T-helper 17 cell (primary cell): ENCODE results near the gene CSNK2B. TPM values are rescaled to one million over a fixed set of nuclear protein-coding genes. Genes with fewer than 3 reads are reported as not detected.

Experiments used
- ATAC-seq: fragments of 150-1000 bp; cut with Tn5 transposase; 2 replicates; pipeline ENCODE4 v1.10.0; 2021; ENCODE audit warnings: mild to moderate bottlenecking, moderate library complexity
- DNase-seq, 3 donors: peaks; one replicate each; pipeline versions ENCODE4 v3.0.0 to v3.0.0-alpha.2; 2020 to 2021
- H3K9me3 ChIP-seq: one replicate; pipeline ENCODE4 v1.7.0; 2013; ENCODE audit warnings: low read length, mild to moderate bottlenecking; ENCODE audit not compliant: control insufficient read depth, poor library complexity, severe bottlenecking
- H3K27ac Mint-ChIP-seq: one replicate; pipeline ENCODE4 v1.8.0; 2022; ENCODE audit warnings: mild to moderate bottlenecking, moderate library complexity, mixed read lengths
- H3K27me3 Mint-ChIP-seq: one replicate; pipeline ENCODE4 v1.8.0; 2022; ENCODE audit warnings: mixed read lengths
- H3K36me3 Mint-ChIP-seq: one replicate; pipeline ENCODE4 v1.8.0; 2022; ENCODE audit warnings: low read depth, mixed read lengths
- H3K4me1 Mint-ChIP-seq: one replicate; pipeline ENCODE4 v1.8.0; 2022; ENCODE audit warnings: mild to moderate bottlenecking, mixed read lengths
- H3K4me3 Mint-ChIP-seq: one replicate; pipeline ENCODE4 v1.8.0; 2022; ENCODE audit warnings: mild to moderate bottlenecking, moderate library complexity, mixed read lengths
- total RNA-seq, 4 donors: library from RNA in 2 of 4; stranded (reverse) in 2 of 4; gene quantifications; one replicate each; pipeline ENCODE4 v1.2.3 and lab custom pipeline; 2022 to 2026

The CSNK2B gene
- total RNA-seq, 2 donors from 2014 or later: 104 to 107 TPM

GRCh38 chr6:31676904-31677303, 11.0 kb downstream of the CSNK2B start:
- Mint-ChIP-seq H3K4me1 (peaks cover 29% of the 10 kb centered on the region), H3K27me3 (no peaks in the 10 kb centered on the region), H3K4me3 (peak overlapping the region; percentile 56), H3K27ac (no peak overlapping the region), H3K36me3 (peaks cover 5% of the 10 kb centered on the region)
- DNase-seq (no peak), ATAC-seq (no peak)
- no peaks in the 10 kb centered on the region for H3K9me3 ChIP-seq

GRCh38 chr6:31677955-31678354, 12.1 kb downstream of the CSNK2B start:
- ATAC-seq: no peak
- Mint-ChIP-seq H3K27me3 (no peaks in the 10 kb centered on the region), H3K27ac (peak overlapping the region; percentile 67)

GRCh38 chr6:31680226-31681134, 14.6 kb downstream of the CSNK2B start, which contains the start of gene LY6G5C:
TSS of gene LY6G5C (minus strand) at chr6:31681067. CDS start at chr6:31680373, 694 bp downstream.
- H3K27me3 Mint-ChIP-seq: no peaks in the 10 kb centered on the region
- H3K4me3 Mint-ChIP-seq: peak within 1 kb of the TSS; percentile 93
- peaks cover 31% of the 10 kb centered on the region for H3K4me1 Mint-ChIP-seq
- H3K9me3 ChIP-seq: no peaks in the 10 kb centered on the region
- peak; percentile 77 for ATAC-seq
- H3K27ac Mint-ChIP-seq: peak within 1 kb of the TSS; percentile 96
- no peaks in the 10 kb centered on the region for H3K36me3 Mint-ChIP-seq
- DNase-seq: peak; percentile 32 to 44 (median 38)

More at GRCh38 chr6:31677955-31678354, 12.1 kb downstream of the CSNK2B start:
- peaks cover 2% of the 10 kb centered on the region for H3K36me3 Mint-ChIP-seq
- no peak overlapping the region for H3K4me3 Mint-ChIP-seq
- H3K9me3 ChIP-seq: no peaks in the 10 kb centered on the region
- no peak for DNase-seq
- peaks cover 31% of the 10 kb centered on the region for H3K4me1 Mint-ChIP-seq

GRCh38 chr6:31681135-31681671, 15.3 kb downstream of the CSNK2B start:
- peaks cover 32% of the 10 kb centered on the region for H3K4me1 Mint-ChIP-seq
- H3K9me3 ChIP-seq: no peaks in the 10 kb centered on the region
- peak in 1 of 3 donors; percentile 25 for DNase-seq
- peaks cover 1% of the 10 kb centered on the region for H3K36me3 Mint-ChIP-seq
- ATAC-seq: peak; percentile 66
- H3K4me3 Mint-ChIP-seq: peak overlapping the region; percentile 93
- H3K27me3 Mint-ChIP-seq: no peaks in the 10 kb centered on the region
- H3K27ac Mint-ChIP-seq: peak overlapping the region; percentile 96

- Mint-ChIP-seq H3K27me3 (no peaks in the 10 kb centered on the region), H3K36me3 (peaks cover 4% of the 10 kb centered on the region), H3K4me3 (no peak overlapping the region), H3K4me1 (peaks cover 26% of the 10 kb centered on the region), H3K27ac (no peak overlapping the region)
- H3K9me3 ChIP-seq: no peaks in the 10 kb centered on the region
- ATAC-seq: no peak
- no peak for DNase-seq
Measured at GRCh38 chr6:31683591-31683990, 17.7 kb downstream of the CSNK2B start.

GRCh38 chr6:31686483-31686882, 20.6 kb downstream of the CSNK2B start:
- no peak for DNase-seq
- Mint-ChIP-seq H3K27me3 (no peaks in the 10 kb centered on the region), H3K4me1 (peaks cover 11% of the 10 kb centered on the region), H3K27ac (peak overlapping the region; percentile 84), H3K4me3 (no peak overlapping the region), H3K36me3 (peaks cover 4% of the 10 kb centered on the region)
- ATAC-seq: no peak
- H3K9me3 ChIP-seq: no peaks in the 10 kb centered on the region

GRCh38 chr6:31687321-31687720, 21.4 kb downstream of the CSNK2B start:
- Mint-ChIP-seq H3K4me1 (peaks cover 8% of the 10 kb centered on the region), H3K27ac (no peak overlapping the region), H3K4me3 (no peak overlapping the region), H3K36me3 (peaks cover 5% of the 10 kb centered on the region), H3K27me3 (no peaks in the 10 kb centered on the region)
- no peak for ATAC-seq
- H3K9me3 ChIP-seq: no peaks in the 10 kb centered on the region
- no peak for DNase-seq

GRCh38 chr6:31687860-31688693, 22.2 kb downstream of the CSNK2B start:
- H3K4me1 Mint-ChIP-seq: peaks cover 7% of the 10 kb centered on the region
- ATAC-seq (no peak), DNase-seq (no peak)
- no peaks in the 10 kb centered on the region for H3K27me3 Mint-ChIP-seq
- no peak overlapping the region for H3K4me3 Mint-ChIP-seq
- no peaks in the 10 kb centered on the region for H3K9me3 ChIP-seq
- H3K27ac Mint-ChIP-seq: no peak overlapping the region
- H3K36me3 Mint-ChIP-seq: peaks cover 9% of the 10 kb centered on the region

- Mint-ChIP-seq H3K27me3 (no peaks in the 10 kb centered on the region), H3K27ac (peak overlapping the region; percentile 34), H3K36me3 (peaks cover 9% of the 10 kb centered on the region), H3K4me1 (peaks cover 7% of the 10 kb centered on the region), H3K4me3 (no peak overlapping the region)
- no peak for DNase-seq
- no peak for ATAC-seq
- H3K9me3 ChIP-seq: no peaks in the 10 kb centered on the region
Measured at GRCh38 chr6:31689249-31690110, 23.6 kb downstream of the CSNK2B start.

- no peaks in the 10 kb centered on the region for H3K27me3 Mint-ChIP-seq
- peaks cover 9% of the 10 kb centered on the region for H3K36me3 Mint-ChIP-seq
- H3K27ac Mint-ChIP-seq: peak overlapping the region; percentile 34
- no peaks in the 10 kb centered on the region for H3K9me3 ChIP-seq
- H3K4me1 Mint-ChIP-seq: peaks cover 7% of the 10 kb centered on the region
- no peak for DNase-seq
- H3K4me3 Mint-ChIP-seq: peak overlapping the region; percentile 49
- no peak for ATAC-seq
Measured at GRCh38 chr6:31690231-31691077, 24.6 kb downstream of the CSNK2B start.

- DNase-seq: no peak
- no peak for ATAC-seq
Measured at GRCh38 chr6:31691078-31691463, 25.2 kb downstream of the CSNK2B start.

More at GRCh38 chr6:31691078-31691463, 25.2 kb downstream of the CSNK2B start:
- no peak overlapping the region for H3K27ac Mint-ChIP-seq
- H3K9me3 ChIP-seq: no peaks in the 10 kb centered on the region
- H3K27me3 Mint-ChIP-seq: no peaks in the 10 kb centered on the region
- peaks cover 9% of the 10 kb centered on the region for H3K36me3 Mint-ChIP-seq
- peaks cover 7% of the 10 kb centered on the region for H3K4me1 Mint-ChIP-seq
- H3K4me3 Mint-ChIP-seq: no peak overlapping the region
